ENCODE results near the gene TCTN3. TPM values are rescaled to one million over a fixed set of nuclear protein-coding genes. Genes with fewer than 3 reads are reported as not detected.

Gene TCTN3
- total and polyA plus RNA-seq, 2 of the 13 experiments (the other 11 are each of a cell fraction or from before 2014, with no cell fraction given) = 53.3 to 60.0 TPM

DNA sequence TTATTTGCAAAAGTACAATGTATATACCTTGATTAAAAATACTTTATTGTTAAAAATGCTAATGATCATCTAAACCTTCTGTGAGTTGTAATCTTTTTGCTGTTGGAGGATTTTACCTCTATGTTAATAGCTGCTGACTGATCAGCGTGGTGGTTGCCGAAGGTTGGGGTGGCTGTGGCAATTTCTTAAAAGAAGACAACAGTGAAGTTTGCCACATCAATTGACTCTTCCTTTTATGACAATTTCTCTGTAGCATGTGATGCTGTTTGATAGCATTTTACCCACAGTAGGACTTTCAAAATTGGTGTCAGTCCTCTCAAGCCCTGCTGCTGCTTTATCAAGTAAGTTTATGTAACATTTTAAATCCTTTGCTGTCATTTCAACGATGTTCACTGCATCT, 45.3 kb upstream of the TCTN3 start:
- H3K4me1 ChIP-seq (ENCODE audit: insufficient read depth, low read length) = peaks cover 17% of the 10 kb centered on the region
- no peaks in the 10 kb centered on the region; a peak in 1 of 5 replicates for H3K27me3 ChIP-seq (ENCODE audit: control insufficient read depth in 1 of 2, insufficient read depth in 2 of 2, low read length in 2 of 2)
- no peak overlapping the region for H3K4me2 ChIP-seq (ENCODE audit: low read depth, low read length)
- H2AFZ ChIP-seq (ENCODE audit: low read length) = no peak overlapping the region
- ChIA-PET CTCF (ENCODE audit: low intra/inter-chr PET ratio, low total read pairs) (no interaction called here), POLR2A (no interaction called here)
- H3K9me3 ChIP-seq (ENCODE audit: low read length) = no peaks in the 10 kb centered on the region
- no peak for DNase-seq (ENCODE audit: low spot score)
- no TSS peak for BruUV-seq (replicated peaks)
- no peak for ATAC-seq
- H3K36me3 ChIP-seq (replicated peaks in 1 of 2; ENCODE audit: control insufficient read depth in 1 of 2, insufficient read depth in 2 of 2, low read length in 2 of 2) = no peaks in the 10 kb centered on the region
- no peak for TF ChIP-seq ZBTB38 (CRISPR knock-in tag; IDR thresholded peaks at IDR 0.05)
- TF ChIP-seq, protein P1, sequence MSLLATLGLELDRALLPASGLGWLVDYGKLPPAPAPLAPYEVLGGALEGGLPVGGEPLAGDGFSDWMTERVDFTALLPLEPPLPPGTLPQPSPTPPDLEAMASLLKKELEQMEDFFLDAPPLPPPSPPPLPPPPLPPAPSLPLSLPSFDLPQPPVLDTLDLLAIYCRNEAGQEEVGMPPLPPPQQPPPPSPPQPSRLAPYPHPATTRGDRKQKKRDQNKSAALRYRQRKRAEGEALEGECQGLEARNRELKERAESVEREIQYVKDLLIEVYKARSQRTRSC (CRISPR knock-in tag; IDR thresholded peaks at IDR 0.05; ENCODE audit: low read depth) = no peak
- TF ChIP-seq, protein P2, sequence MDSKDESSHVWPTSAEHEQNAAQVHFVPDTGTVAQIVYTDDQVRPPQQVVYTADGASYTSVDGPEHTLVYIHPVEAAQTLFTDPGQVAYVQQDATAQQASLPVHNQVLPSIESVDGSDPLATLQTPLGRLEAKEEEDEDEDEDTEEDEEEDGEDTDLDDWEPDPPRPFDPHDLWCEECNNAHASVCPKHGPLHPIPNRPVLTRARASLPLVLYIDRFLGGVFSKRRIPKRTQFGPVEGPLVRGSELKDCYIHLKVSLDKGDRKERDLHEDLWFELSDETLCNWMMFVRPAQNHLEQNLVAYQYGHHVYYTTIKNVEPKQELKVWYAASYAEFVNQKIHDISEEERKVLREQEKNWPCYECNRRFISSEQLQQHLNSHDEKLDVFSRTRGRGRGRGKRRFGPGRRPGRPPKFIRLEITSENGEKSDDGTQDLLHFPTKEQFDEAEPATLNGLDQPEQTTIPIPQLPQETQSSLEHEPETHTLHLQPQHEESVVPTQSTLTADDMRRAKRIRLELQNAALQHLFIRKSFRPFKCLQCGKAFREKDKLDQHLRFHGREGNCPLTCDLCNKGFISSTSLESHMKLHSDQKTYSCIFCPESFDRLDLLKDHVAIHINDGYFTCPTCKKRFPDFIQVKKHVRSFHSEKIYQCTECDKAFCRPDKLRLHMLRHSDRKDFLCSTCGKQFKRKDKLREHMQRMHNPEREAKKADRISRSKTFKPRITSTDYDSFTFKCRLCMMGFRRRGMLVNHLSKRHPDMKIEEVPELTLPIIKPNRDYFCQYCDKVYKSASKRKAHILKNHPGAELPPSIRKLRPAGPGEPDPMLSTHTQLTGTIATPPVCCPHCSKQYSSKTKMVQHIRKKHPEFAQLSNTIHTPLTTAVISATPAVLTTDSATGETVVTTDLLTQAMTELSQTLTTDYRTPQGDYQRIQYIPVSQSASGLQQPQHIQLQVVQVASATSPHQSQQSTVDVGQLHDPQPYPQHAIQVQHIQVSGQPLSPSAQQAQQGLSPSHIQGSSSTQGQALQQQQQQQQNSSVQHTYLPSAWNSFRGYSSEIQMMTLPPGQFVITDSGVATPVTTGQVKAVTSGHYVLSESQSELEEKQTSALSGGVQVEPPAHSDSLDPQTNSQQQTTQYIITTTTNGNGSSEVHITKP (CRISPR knock-in tag; IDR thresholded peaks at IDR 0.05; ENCODE audit: low read depth) = no peak
- TF ChIP-seq, protein P3, sequence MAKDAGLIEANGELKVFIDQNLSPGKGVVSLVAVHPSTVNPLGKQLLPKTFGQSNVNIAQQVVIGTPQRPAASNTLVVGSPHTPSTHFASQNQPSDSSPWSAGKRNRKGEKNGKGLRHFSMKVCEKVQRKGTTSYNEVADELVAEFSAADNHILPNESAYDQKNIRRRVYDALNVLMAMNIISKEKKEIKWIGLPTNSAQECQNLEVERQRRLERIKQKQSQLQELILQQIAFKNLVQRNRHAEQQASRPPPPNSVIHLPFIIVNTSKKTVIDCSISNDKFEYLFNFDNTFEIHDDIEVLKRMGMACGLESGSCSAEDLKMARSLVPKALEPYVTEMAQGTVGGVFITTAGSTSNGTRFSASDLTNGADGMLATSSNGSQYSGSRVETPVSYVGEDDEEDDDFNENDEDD (CRISPR knock-in tag; IDR thresholded peaks at IDR 0.05; ENCODE audit: borderline replicate concordance) = no peak
- TF ChIP-seq ZNF30 (CRISPR knock-in tag; IDR thresholded peaks at IDR 0.05) = no peak
- no peak for TF ChIP-seq HNRNPUL1 (IDR thresholded peaks at IDR 0.05; ENCODE audit: low read depth, low read length)
- no peak for TF ChIP-seq IKZF4 (CRISPR knock-in tag; IDR thresholded peaks at IDR 0.05; ENCODE audit: borderline replicate concordance, low read depth, not compliant biosample characterization)
- TF ChIP-seq, protein P4, sequence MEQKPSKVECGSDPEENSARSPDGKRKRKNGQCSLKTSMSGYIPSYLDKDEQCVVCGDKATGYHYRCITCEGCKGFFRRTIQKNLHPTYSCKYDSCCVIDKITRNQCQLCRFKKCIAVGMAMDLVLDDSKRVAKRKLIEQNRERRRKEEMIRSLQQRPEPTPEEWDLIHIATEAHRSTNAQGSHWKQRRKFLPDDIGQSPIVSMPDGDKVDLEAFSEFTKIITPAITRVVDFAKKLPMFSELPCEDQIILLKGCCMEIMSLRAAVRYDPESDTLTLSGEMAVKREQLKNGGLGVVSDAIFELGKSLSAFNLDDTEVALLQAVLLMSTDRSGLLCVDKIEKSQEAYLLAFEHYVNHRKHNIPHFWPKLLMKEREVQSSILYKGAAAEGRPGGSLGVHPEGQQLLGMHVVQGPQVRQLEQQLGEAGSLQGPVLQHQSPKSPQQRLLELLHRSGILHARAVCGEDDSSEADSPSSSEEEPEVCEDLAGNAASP (CRISPR knock-in tag; IDR thresholded peaks at IDR 0.05; ENCODE audit: borderline replicate concordance) = no peak
- TF ChIP-seq ZFP41 (CRISPR knock-in tag; IDR thresholded peaks at IDR 0.05; ENCODE audit: borderline replicate concordance) = no peak
- no peak for TF ChIP-seq ZNF460 (CRISPR knock-in tag; IDR thresholded peaks at IDR 0.05; ENCODE audit: borderline replicate concordance)
- TF ChIP-seq PCBP2 (optimal IDR thresholded peaks at IDR 0.05; ENCODE audit: low read depth, low read length, poor library complexity, severe bottlenecking) = no peak
- no peak for TF ChIP-seq ZNF546 (CRISPR knock-in tag; conservative IDR thresholded peaks at IDR 0.05)
- TF ChIP-seq MAFF (IDR thresholded peaks at IDR 0.05; ENCODE audit: low read depth, low read length) = no peak
- TF ChIP-seq ZNF709 (CRISPR knock-in tag; IDR thresholded peaks at IDR 0.05) = no peak
- no peak for TF ChIP-seq HOXA3 (CRISPR knock-in tag; IDR thresholded peaks at IDR 0.05)
- no peak overlapping the region for H3K9ac ChIP-seq (ENCODE audit: insufficient read depth, low read depth, low read length)
- H4K20me1 ChIP-seq (ENCODE audit: insufficient read depth, low read length) = no peaks in the 10 kb centered on the region
- no peak for FAIRE-seq
- in situ Hi-C loops (cut with HindIII; ENCODE audit: extremely low pct_ligation_motif_present, low pct_unique_long_range_greater_than_20kb) (no loop called here), intact Hi-C loops (cut with micrococcal nuclease; ENCODE audit: unreplicated experiment) (no loop called here)
- no peak overlapping the region for H3K4me3 ChIP-seq (replicated peaks in 1 of 3; ENCODE audit: insufficient read depth in 1 of 3, low read depth in 2 of 3, low read length in 3 of 3)
- 65% methylated on average over 3 of the region's 3 CpGs for WGBS (ENCODE audit: low lambda C conversion rate)
- H3K79me2 ChIP-seq (ENCODE audit: insufficient read depth, low read length) = no peaks in the 10 kb centered on the region
- no peak overlapping the region for H3K27ac ChIP-seq (ENCODE audit: extremely low read length, insufficient read depth, low read length)

Data from HepG2 (cell line).